Erythroblast (primary cell): Measurements from ENCODE around the gene ESRRA.

Experiments
- DNase-seq, 2 experiments: peaks; one replicate each; lab custom pipeline; 2025; lab: John Stamatoyannopoulos, UW
- GATA1 ChIP-seq: IDR thresholded peaks from 2 replicates; pipeline ENCODE4 v1.6.1; 2011; ENCODE audit warnings: low read depth, mild to moderate bottlenecking, control low read depth, low read length, moderate library complexity
- POLR2A ChIP-seq: IDR thresholded peaks from 2 replicates; pipeline ENCODE4 v1.6.1; 2011; ENCODE audit warnings: mild to moderate bottlenecking, low read length

Gene ESRRA

GRCh38 chr11:64355078-64355940 is 50.0 kb downstream of the ESRRA start:
- TF ChIP-seq POLR2A (peak; percentile 41), GATA1 (no peak)
- DNase-seq = peak; percentile 84 to 92

GRCh38 chr11:64356498-64357411 is 51.4 kb downstream of the ESRRA start:
- peak; percentile 72 to 76 for DNase-seq
- TF ChIP-seq GATA1 = no peak
- TF ChIP-seq POLR2A = no peak

- DNase-seq = no peak
- no peak for TF ChIP-seq GATA1
- no peak for TF ChIP-seq POLR2A
Measured at GRCh38 chr11:64357446-64357845, 52.1 kb downstream of the ESRRA start.

GRCh38 chr11:64357904-64358535 is 52.7 kb downstream of the ESRRA start:
- peak; percentile 54 to 75 for DNase-seq
- TF ChIP-seq GATA1 (no peak), POLR2A (no peak)

GRCh38 chr11:64358536-64358906 is 53.2 kb downstream of the ESRRA start:
- TF ChIP-seq POLR2A = no peak
- TF ChIP-seq GATA1 = no peak
- no peak for DNase-seq

GRCh38 chr11:64358907-64359711 is 53.8 kb downstream of the ESRRA start, which contains the start of gene RPS6KA4:
RPS6KA4 (plus strand) TSS chr11:64359162; CDS start chr11:64359236, 74 bp downstream.
- TF ChIP-seq GATA1 (no peak), POLR2A (peak; percentile 62)
- peak; percentile 74 to 88 for DNase-seq

- DNase-seq = peak; percentile 33 to 46
- TF ChIP-seq POLR2A = no peak
- TF ChIP-seq GATA1 = no peak
Measured at GRCh38 chr11:64359712-64360445, 54.6 kb downstream of the ESRRA start.

GRCh38 chr11:64360448-64360921 is 55.2 kb downstream of the ESRRA start:
- TF ChIP-seq POLR2A (no peak), GATA1 (no peak)
- DNase-seq = no peak

- DNase-seq = no peak
- TF ChIP-seq POLR2A = no peak
- TF ChIP-seq GATA1 = no peak
Measured at GRCh38 chr11:64361659-64362058, 56.3 kb downstream of the ESRRA start.

GRCh38 chr11:64362339-64362738 is 57.0 kb downstream of the ESRRA start:
- TF ChIP-seq POLR2A (no peak), GATA1 (no peak)
- DNase-seq = no peak

- DNase-seq = no peak
- TF ChIP-seq POLR2A = no peak
Measured at GRCh38 chr11:64364435-64364834, 59.1 kb downstream of the ESRRA start.

- no peak for TF ChIP-seq GATA1
- TF ChIP-seq POLR2A = no peak
- DNase-seq = no peak
Measured at GRCh38 chr11:64364911-64365310, 59.6 kb downstream of the ESRRA start.
